HepG2 (cell line): ENCODE measurements around the gene C14orf93. TPM values are rescaled to one million over a fixed set of nuclear protein-coding genes. Genes with fewer than 3 reads are reported as not detected.
A peak's percentile ranks its signal among the peaks of the same experiment; 100 is the strongest.

Experiments
- CSRNP1 ChIP-seq: sonication (generic); formaldehyde crosslinking; IDR thresholded peaks from 2 replicates; pipeline ENCODE4 v1.8.1; 2023; ENCODE audit warnings: mild to moderate bottlenecking, missing genetic modification reagents
- FUBP1 ChIP-seq: sonication (generic); formaldehyde crosslinking; IDR thresholded peaks from 2 replicates; pipeline ENCODE4 v1.5.1; 2020; ENCODE audit warnings: missing genetic modification reagents, mild to moderate bottlenecking, borderline replicate concordance
- GTF3A ChIP-seq: sonication (generic); formaldehyde crosslinking; conservative IDR thresholded peaks from 2 replicates; pipeline ENCODE4 v1.4.0; 2020; ENCODE audit warnings: mild to moderate bottlenecking, missing genetic modification reagents
- HNRNPK ChIP-seq: fragments of 200-400 bp; formaldehyde crosslinking; IDR thresholded peaks from 2 replicates; pipeline ENCODE4 v1.6.1; 2018; ENCODE audit warnings: low read length, low read depth, moderate library complexity, mild to moderate bottlenecking; ENCODE audit not compliant: poor library complexity, severe bottlenecking
- HOXA9 ChIP-seq: sonication (generic); formaldehyde crosslinking; IDR thresholded peaks from 2 replicates; pipeline ENCODE4 v1.8.1; 2022; ENCODE audit warnings: missing genetic modification reagents, mild to moderate bottlenecking, moderate library complexity, borderline replicate concordance
- IKZF5 ChIP-seq: IDR thresholded peaks from 2 replicates; pipeline ENCODE4 v1.6.1; 2018; ENCODE audit warnings: missing genetic modification reagents, mild to moderate bottlenecking, missing compliant biosample characterization
- KLF9 ChIP-seq: IDR thresholded peaks from 2 replicates; pipeline ENCODE4 v1.6.1; 2016; ENCODE audit warnings: low read depth
- NFIB ChIP-seq: sonication (generic); formaldehyde crosslinking; IDR thresholded peaks from 2 replicates; pipeline ENCODE4 v1.9.0; 2021; ENCODE audit warnings: missing genetic modification reagents, mild to moderate bottlenecking, borderline replicate concordance
- PHB2 ChIP-seq: fragments of 450-650 bp; IDR thresholded peaks from 2 replicates; pipeline ENCODE4 v1.6.1; 2018; ENCODE audit not compliant: partially characterized antibody
- RCOR2 ChIP-seq: IDR thresholded peaks from 2 replicates; pipeline ENCODE4 v1.6.1; 2016; ENCODE audit warnings: missing biosample characterization, missing genetic modification reagents
- RNF2 ChIP-seq: fragments of 450-650 bp; conservative IDR thresholded peaks from 2 replicates; pipeline ENCODE4 v1.6.1; 2016; ENCODE audit warnings: low read depth
- SIN3B ChIP-seq: fragments of 150-350 bp; IDR thresholded peaks from 2 replicates; pipeline ENCODE4 v1.6.1; 2014; ENCODE audit warnings: low read length
- SSRP1 ChIP-seq: IDR thresholded peaks from 2 replicates; pipeline ENCODE4 v1.6.1; 2016; ENCODE audit warnings: control low read depth
- THRA ChIP-seq: sonication (generic); formaldehyde crosslinking; IDR thresholded peaks from 2 replicates; pipeline ENCODE4 v1.4.0; 2020; ENCODE audit warnings: missing genetic modification reagents, borderline replicate concordance
- ZFP1 ChIP-seq: IDR thresholded peaks from 2 replicates; pipeline ENCODE4 v1.6.1; 2016
- ZKSCAN5 ChIP-seq: sonication (generic); formaldehyde crosslinking; IDR thresholded peaks from 2 replicates; pipeline ENCODE4 v1.5.1; 2020; ENCODE audit warnings: mild to moderate bottlenecking, missing genetic modification reagents
- ZNF20 ChIP-seq: sonication (generic); formaldehyde crosslinking; IDR thresholded peaks from 2 replicates; pipeline ENCODE4 v1.4.0; 2020; ENCODE audit warnings: mild to moderate bottlenecking, moderate library complexity, missing genetic modification reagents
- ZNF337 ChIP-seq: sonication (generic); formaldehyde crosslinking; IDR thresholded peaks from 2 replicates; pipeline ENCODE4 v1.5.1; 2020; ENCODE audit warnings: missing genetic modification reagents, low read depth, mild to moderate bottlenecking, borderline replicate concordance
- ZNF460 ChIP-seq: sonication (generic); formaldehyde crosslinking; IDR thresholded peaks from 2 replicates; pipeline ENCODE4 v1.5.1; 2020; ENCODE audit warnings: missing genetic modification reagents, mild to moderate bottlenecking, borderline replicate concordance
- ZNF468 ChIP-seq: sonication (generic); formaldehyde crosslinking; IDR thresholded peaks from 2 replicates; pipeline ENCODE4 v1.8.0; 2022; ENCODE audit warnings: mild to moderate bottlenecking, moderate library complexity, missing genetic modification reagents
- ZNF564 ChIP-seq: sonication (generic); formaldehyde crosslinking; IDR thresholded peaks from 2 replicates; pipeline ENCODE4 v1.8.1; 2023; ENCODE audit warnings: mild to moderate bottlenecking, missing genetic modification reagents
- ZNF639 ChIP-seq: conservative IDR thresholded peaks from 2 replicates; pipeline ENCODE4 v1.6.1; 2018; ENCODE audit warnings: missing genetic modification reagents
- ZNF768 ChIP-seq: sonication (generic); formaldehyde crosslinking; IDR thresholded peaks from 2 replicates; pipeline ENCODE4 v1.4.0; 2020; ENCODE audit warnings: missing genetic modification reagents
- polyA plus RNA-seq, 8 experiments: library from polyadenylated mRNA; depleted of rRNA in 3 of 8; stranded (reverse) in 7 of 8; unstranded in 1 of 8; fragments of >200 nt; fragmentation: Illumina TruSeq in 4 of 8; extraction: Trizol in 4 of 8; gene quantifications; 2 replicates each; pipeline versions ENCODE4 v1.2.1 to v1.2.3, GENCODE V29; 2011 to 2016; ENCODE audit warnings: low read depth in 4 of 8, missing spikeins in 1 of 8, mixed read lengths in 1 of 8; ENCODE audit not compliant: insufficient read depth in 1 of 8
- total RNA-seq, 5 experiments: library from RNA; depleted of rRNA; stranded (reverse); fragments of >200 nt; fragmentation: Illumina TruSeq; extraction: Trizol; gene quantifications; 2 replicates each; pipeline ENCODE4 v1.2.3, GENCODE V29; 2016; ENCODE audit warnings: low read depth in 1 of 5

C14orf93 gene
- total and polyA plus RNA-seq, 2 of the 13 experiments (the other 11 are each of a cell fraction or from before 2014, with no cell fraction given) = 11.4 to 22.5 TPM

GRCh38 chr14:23056956-23057756, 47.2 kb upstream of the C14orf93 start, which contains the start of gene CDH24 (continued):
- TF ChIP-seq RCOR2 (CRISPR knock-in tag) (no peak), ZNF20 (CRISPR knock-in tag) (no peak), HNRNPK (peak; percentile 93), GTF3A (no peak), ZNF337 (CRISPR knock-in tag) (no peak), KLF9 (CRISPR knock-in tag) (no peak), ZNF468 (no peak), ZNF564 (CRISPR knock-in tag) (peak; percentile 19; the same call in 1 of the 2 replicates), ZNF768 (0 out of 2 replicates have a peak, but pooled peaks have one; percentile 17), PHB2 (no peak), CSRNP1 (CRISPR knock-in tag) (no peak), NFIB (peak; percentile 78; the same call in 1 of the 2 replicates), HOXA9 (CRISPR knock-in tag) (peak; percentile 11; the same call in 1 of the 2 replicates), ZNF639 (CRISPR knock-in tag) (no peak), SSRP1 (CRISPR knock-in tag) (no peak), FUBP1 (CRISPR knock-in tag) (no peak), ZNF460 (CRISPR knock-in tag) (no peak), RNF2 (no peak), SIN3B (no peak), ZKSCAN5 (CRISPR knock-in tag) (no peak), THRA (CRISPR knock-in tag) (no peak), IKZF5 (no peak), ZFP1 (CRISPR knock-in tag) (no peak)
